ENCODE measurements around the gene CHCHD3. TPM values are rescaled to one million over a fixed set of nuclear protein-coding genes. Genes with fewer than 3 reads are reported as not detected.

CHCHD3 gene
- total and polyA plus RNA-seq, 4 donors, result 20.1 to 78.0 (median 46.9) TPM

GRCh38 chr7:133124974-133125373 lies 43.1 kb upstream of the CHCHD3 start:
- H3K27me3 ChIP-seq (ENCODE audit: control insufficient read depth in 3 of 3, insufficient read depth in 3 of 3, low read length in 2 of 3), result no peaks in the 10 kb centered on the region
- no peak for DNase-seq
- H3K9me3 ChIP-seq (ENCODE audit: control insufficient read depth in 4 of 4, insufficient read depth in 3 of 4, low read length in 3 of 4), result peaks cover 0 to 3% (median 0%) of the 10 kb centered on the region in 4 donors
- H3K4me1 ChIP-seq (ENCODE audit: control insufficient read depth in 5 of 5, insufficient read depth in 5 of 5, low read length in 5 of 5), result no peaks in the 10 kb centered on the region
- no peak for ATAC-seq (ENCODE audit: insufficient read depth, low FRiP score)
- H3K27ac ChIP-seq (ENCODE audit: low read depth in 1 of 2, low read length in 1 of 2), result no peak overlapping the region
- no peak overlapping the region for H3K4me3 ChIP-seq
- no peaks in the 10 kb centered on the region for H3K36me3 ChIP-seq (ENCODE audit: control insufficient read depth in 4 of 4, insufficient read depth in 4 of 4, low read length in 4 of 4)
- no peak overlapping the region for H3K9ac ChIP-seq (ENCODE audit: insufficient read depth in 1 of 2, low read length in 2 of 2)
- 0% methylated on average over 1 of the region's 1 CpG for WGBS, 2 donors
- TF ChIP-seq, protein P1, sequence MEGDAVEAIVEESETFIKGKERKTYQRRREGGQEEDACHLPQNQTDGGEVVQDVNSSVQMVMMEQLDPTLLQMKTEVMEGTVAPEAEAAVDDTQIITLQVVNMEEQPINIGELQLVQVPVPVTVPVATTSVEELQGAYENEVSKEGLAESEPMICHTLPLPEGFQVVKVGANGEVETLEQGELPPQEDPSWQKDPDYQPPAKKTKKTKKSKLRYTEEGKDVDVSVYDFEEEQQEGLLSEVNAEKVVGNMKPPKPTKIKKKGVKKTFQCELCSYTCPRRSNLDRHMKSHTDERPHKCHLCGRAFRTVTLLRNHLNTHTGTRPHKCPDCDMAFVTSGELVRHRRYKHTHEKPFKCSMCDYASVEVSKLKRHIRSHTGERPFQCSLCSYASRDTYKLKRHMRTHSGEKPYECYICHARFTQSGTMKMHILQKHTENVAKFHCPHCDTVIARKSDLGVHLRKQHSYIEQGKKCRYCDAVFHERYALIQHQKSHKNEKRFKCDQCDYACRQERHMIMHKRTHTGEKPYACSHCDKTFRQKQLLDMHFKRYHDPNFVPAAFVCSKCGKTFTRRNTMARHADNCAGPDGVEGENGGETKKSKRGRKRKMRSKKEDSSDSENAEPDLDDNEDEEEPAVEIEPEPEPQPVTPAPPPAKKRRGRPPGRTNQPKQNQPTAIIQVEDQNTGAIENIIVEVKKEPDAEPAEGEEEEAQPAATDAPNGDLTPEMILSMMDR (IDR thresholded peaks at IDR 0.05; ENCODE audit: control extremely low read depth, extremely low read depth), result no peak

- peaks cover 0 to 9% (median 0%) of the 10 kb centered on the region in 3 donors for H3K27me3 ChIP-seq (ENCODE audit: control insufficient read depth in 3 of 3, insufficient read depth in 3 of 3, low read length in 2 of 3)
- TF ChIP-seq, protein P1 (IDR thresholded peaks at IDR 0.05; ENCODE audit: control extremely low read depth, extremely low read depth), result no peak
- no peak overlapping the region for H3K4me3 ChIP-seq
- no peaks in the 10 kb centered on the region for H3K4me1 ChIP-seq (ENCODE audit: control insufficient read depth in 5 of 5, insufficient read depth in 5 of 5, low read length in 5 of 5)
- ATAC-seq (ENCODE audit: insufficient read depth, low FRiP score) (no peak), DNase-seq (no peak)
- H3K9me3 ChIP-seq (ENCODE audit: control insufficient read depth in 4 of 4, insufficient read depth in 3 of 4, low read length in 3 of 4), result no peaks in the 10 kb centered on the region
- H3K36me3 ChIP-seq (ENCODE audit: control insufficient read depth in 4 of 4, insufficient read depth in 4 of 4, low read length in 4 of 4), result no peaks in the 10 kb centered on the region
- no peak overlapping the region for H3K9ac ChIP-seq (ENCODE audit: insufficient read depth in 1 of 2, low read length in 2 of 2)
- WGBS, 2 donors, result 84 to 86% methylated on average over 7 of the region's 7 CpGs
- H3K27ac ChIP-seq (ENCODE audit: low read depth in 1 of 2, low read length in 1 of 2), result no peak overlapping the region
Measured at GRCh38 chr7:133121175-133121844, 39.4 kb upstream of the CHCHD3 start.

GRCh38 chr7:133119067-133119466 lies 37.2 kb upstream of the CHCHD3 start:
- no peak overlapping the region for H3K27ac ChIP-seq (ENCODE audit: low read depth in 1 of 2, low read length in 1 of 2)
- ATAC-seq (ENCODE audit: insufficient read depth, low FRiP score), result no peak
- DNase-seq, result no peak

More at GRCh38 chr7:133119067-133119466, 37.2 kb upstream of the CHCHD3 start:
- no peaks in the 10 kb centered on the region for H3K4me1 ChIP-seq (ENCODE audit: control insufficient read depth in 5 of 5, insufficient read depth in 5 of 5, low read length in 5 of 5)
- TF ChIP-seq, protein P1 (IDR thresholded peaks at IDR 0.05; ENCODE audit: control extremely low read depth, extremely low read depth), result no peak
- no peak overlapping the region for H3K9ac ChIP-seq (ENCODE audit: insufficient read depth in 1 of 2, low read length in 2 of 2)
- H3K4me3 ChIP-seq, result no peak overlapping the region
- H3K27me3 ChIP-seq (ENCODE audit: control insufficient read depth in 3 of 3, insufficient read depth in 3 of 3, low read length in 2 of 3), result peaks cover 0 to 19% (median 0%) of the 10 kb centered on the region in 3 donors
- H3K36me3 ChIP-seq (ENCODE audit: control insufficient read depth in 4 of 4, insufficient read depth in 4 of 4, low read length in 4 of 4), result no peaks in the 10 kb centered on the region
- H3K9me3 ChIP-seq (ENCODE audit: control insufficient read depth in 4 of 4, insufficient read depth in 3 of 4, low read length in 3 of 4), result no peaks in the 10 kb centered on the region

All from lung (tissue), 12 donors.